HepG2 (cell line): ENCODE data around the gene STX10. TPM values are rescaled to one million over a fixed set of nuclear protein-coding genes. Genes with fewer than 3 reads are reported as not detected.

Source experiments
- EEA1 ChIP-seq: sonication (generic); formaldehyde crosslinking; IDR thresholded peaks from 2 replicates; pipeline ENCODE4 v1.5.1; 2020; ENCODE audit warnings: mild to moderate bottlenecking, missing genetic modification reagents, borderline replicate concordance
- ELF3 ChIP-seq: IDR thresholded peaks from 2 replicates; pipeline ENCODE4 v1.6.1; 2016; ENCODE audit warnings: missing genetic modification reagents, missing compliant biosample characterization
- FOXP4 ChIP-seq: sonication (generic); formaldehyde crosslinking; IDR thresholded peaks from 2 replicates; pipeline ENCODE4 v1.4.0; 2020; ENCODE audit warnings: missing genetic modification reagents
- HNF4A ChIP-seq: sonication (generic); formaldehyde crosslinking; IDR thresholded peaks from 2 replicates; pipeline ENCODE4 v1.4.0; 2020; ENCODE audit warnings: missing genetic modification reagents
- KLF15 ChIP-seq: sonication (generic); formaldehyde crosslinking; IDR thresholded peaks from 2 replicates; pipeline ENCODE4 v1.8.1; 2023; ENCODE audit warnings: borderline replicate concordance, mild to moderate bottlenecking, inconsistent platforms, missing genetic modification reagents, mixed read lengths
- MYNN ChIP-seq: sonication (generic); formaldehyde crosslinking; IDR thresholded peaks from 2 replicates; pipeline ENCODE4 v1.4.0; 2020; ENCODE audit warnings: mild to moderate bottlenecking, low read depth, missing genetic modification reagents
- TFAP4 ChIP-seq: sonication (generic); IDR thresholded peaks from 2 replicates; pipeline ENCODE4 v1.6.1; 2016; ENCODE audit warnings: low read depth, borderline replicate concordance
- TMF1 ChIP-seq: sonication (generic); formaldehyde crosslinking; IDR thresholded peaks from 2 replicates; pipeline ENCODE4 v1.8.1; 2022; ENCODE audit warnings: low read depth, missing genetic modification reagents
- TSC22D2 ChIP-seq: sonication (generic); formaldehyde crosslinking; IDR thresholded peaks from 2 replicates; pipeline ENCODE4 v1.5.1; 2020; ENCODE audit warnings: missing genetic modification reagents, mild to moderate bottlenecking, borderline replicate concordance
- ZBTB7B ChIP-seq: sonication (generic); formaldehyde crosslinking; IDR thresholded peaks from 2 replicates; pipeline ENCODE4 v1.4.0; 2020; ENCODE audit warnings: missing genetic modification reagents
- ZNF556 ChIP-seq: sonication (generic); formaldehyde crosslinking; IDR thresholded peaks from 2 replicates; pipeline ENCODE4 v1.4.0; 2020; ENCODE audit warnings: mild to moderate bottlenecking, missing genetic modification reagents, borderline replicate concordance
- ZNF75D ChIP-seq: sonication (generic); formaldehyde crosslinking; IDR thresholded peaks from 2 replicates; pipeline ENCODE4 v1.8.1; 2023; ENCODE audit warnings: missing genetic modification reagents, mild to moderate bottlenecking, borderline replicate concordance
- polyA plus RNA-seq, 8 experiments: library from polyadenylated mRNA; depleted of rRNA in 3 of 8; stranded (reverse) in 7 of 8; unstranded in 1 of 8; fragments of >200 nt; fragmentation: Illumina TruSeq in 4 of 8; extraction: Trizol in 4 of 8; gene quantifications; 2 replicates each; pipeline versions ENCODE4 v1.2.1 to v1.2.3, GENCODE V29; 2011 to 2016; ENCODE audit warnings: low read depth in 4 of 8, missing spikeins in 1 of 8, mixed read lengths in 1 of 8; ENCODE audit not compliant: insufficient read depth in 1 of 8
- total RNA-seq, 5 experiments: library from RNA; depleted of rRNA; stranded (reverse); fragments of >200 nt; fragmentation: Illumina TruSeq; extraction: Trizol; gene quantifications; 2 replicates each; pipeline ENCODE4 v1.2.3, GENCODE V29; 2016; ENCODE audit warnings: low read depth in 1 of 5
- TF ChIP-seq, protein P1 (sequence below): sonication (generic); formaldehyde crosslinking; IDR thresholded peaks from 2 replicates; pipeline ENCODE4 v1.4.0; 2020; ENCODE audit warnings: low read depth, missing genetic modification reagents
- TF ChIP-seq, protein P2 (sequence below): sonication (generic); formaldehyde crosslinking; IDR thresholded peaks from 2 replicates; pipeline ENCODE4 v1.4.0; 2020; ENCODE audit warnings: mild to moderate bottlenecking, missing genetic modification reagents, borderline replicate concordance

STX10 gene
- total and polyA plus RNA-seq, 2 of the 13 experiments (the other 11 are each of a cell fraction or from before 2014, with no cell fraction given) = 47.9 to 66.4 TPM

GRCh38 chr19:13095934-13096927 is 53.9 kb downstream of the STX10 start (continued):
- TF ChIP-seq EEA1 (CRISPR knock-in tag) = no peak
- TF ChIP-seq ZNF75D (CRISPR knock-in tag) = no peak
- TF ChIP-seq, protein P1, sequence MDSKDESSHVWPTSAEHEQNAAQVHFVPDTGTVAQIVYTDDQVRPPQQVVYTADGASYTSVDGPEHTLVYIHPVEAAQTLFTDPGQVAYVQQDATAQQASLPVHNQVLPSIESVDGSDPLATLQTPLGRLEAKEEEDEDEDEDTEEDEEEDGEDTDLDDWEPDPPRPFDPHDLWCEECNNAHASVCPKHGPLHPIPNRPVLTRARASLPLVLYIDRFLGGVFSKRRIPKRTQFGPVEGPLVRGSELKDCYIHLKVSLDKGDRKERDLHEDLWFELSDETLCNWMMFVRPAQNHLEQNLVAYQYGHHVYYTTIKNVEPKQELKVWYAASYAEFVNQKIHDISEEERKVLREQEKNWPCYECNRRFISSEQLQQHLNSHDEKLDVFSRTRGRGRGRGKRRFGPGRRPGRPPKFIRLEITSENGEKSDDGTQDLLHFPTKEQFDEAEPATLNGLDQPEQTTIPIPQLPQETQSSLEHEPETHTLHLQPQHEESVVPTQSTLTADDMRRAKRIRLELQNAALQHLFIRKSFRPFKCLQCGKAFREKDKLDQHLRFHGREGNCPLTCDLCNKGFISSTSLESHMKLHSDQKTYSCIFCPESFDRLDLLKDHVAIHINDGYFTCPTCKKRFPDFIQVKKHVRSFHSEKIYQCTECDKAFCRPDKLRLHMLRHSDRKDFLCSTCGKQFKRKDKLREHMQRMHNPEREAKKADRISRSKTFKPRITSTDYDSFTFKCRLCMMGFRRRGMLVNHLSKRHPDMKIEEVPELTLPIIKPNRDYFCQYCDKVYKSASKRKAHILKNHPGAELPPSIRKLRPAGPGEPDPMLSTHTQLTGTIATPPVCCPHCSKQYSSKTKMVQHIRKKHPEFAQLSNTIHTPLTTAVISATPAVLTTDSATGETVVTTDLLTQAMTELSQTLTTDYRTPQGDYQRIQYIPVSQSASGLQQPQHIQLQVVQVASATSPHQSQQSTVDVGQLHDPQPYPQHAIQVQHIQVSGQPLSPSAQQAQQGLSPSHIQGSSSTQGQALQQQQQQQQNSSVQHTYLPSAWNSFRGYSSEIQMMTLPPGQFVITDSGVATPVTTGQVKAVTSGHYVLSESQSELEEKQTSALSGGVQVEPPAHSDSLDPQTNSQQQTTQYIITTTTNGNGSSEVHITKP (CRISPR knock-in tag) = no peak
- no peak for TF ChIP-seq TSC22D2
- TF ChIP-seq ELF3 (CRISPR knock-in tag) = 0 out of 2 replicates have a peak, but pooled peaks have one; percentile 20
- no peak for TF ChIP-seq MYNN (CRISPR knock-in tag)
- TF ChIP-seq TMF1 (CRISPR knock-in tag) = no peak
- TF ChIP-seq KLF15 (CRISPR knock-in tag) = no peak
- TF ChIP-seq HNF4A = no peak; the same call in none of the 2 replicates
- TF ChIP-seq ZBTB7B (CRISPR knock-in tag) = no peak
- peak; percentile 54; the same call in 1 of the 2 replicates for TF ChIP-seq TFAP4
- TF ChIP-seq ZNF556 (CRISPR knock-in tag) = no peak
- no peak; the same call in 1 of the 2 replicates for TF ChIP-seq FOXP4 (CRISPR knock-in tag)
- TF ChIP-seq, protein P2, sequence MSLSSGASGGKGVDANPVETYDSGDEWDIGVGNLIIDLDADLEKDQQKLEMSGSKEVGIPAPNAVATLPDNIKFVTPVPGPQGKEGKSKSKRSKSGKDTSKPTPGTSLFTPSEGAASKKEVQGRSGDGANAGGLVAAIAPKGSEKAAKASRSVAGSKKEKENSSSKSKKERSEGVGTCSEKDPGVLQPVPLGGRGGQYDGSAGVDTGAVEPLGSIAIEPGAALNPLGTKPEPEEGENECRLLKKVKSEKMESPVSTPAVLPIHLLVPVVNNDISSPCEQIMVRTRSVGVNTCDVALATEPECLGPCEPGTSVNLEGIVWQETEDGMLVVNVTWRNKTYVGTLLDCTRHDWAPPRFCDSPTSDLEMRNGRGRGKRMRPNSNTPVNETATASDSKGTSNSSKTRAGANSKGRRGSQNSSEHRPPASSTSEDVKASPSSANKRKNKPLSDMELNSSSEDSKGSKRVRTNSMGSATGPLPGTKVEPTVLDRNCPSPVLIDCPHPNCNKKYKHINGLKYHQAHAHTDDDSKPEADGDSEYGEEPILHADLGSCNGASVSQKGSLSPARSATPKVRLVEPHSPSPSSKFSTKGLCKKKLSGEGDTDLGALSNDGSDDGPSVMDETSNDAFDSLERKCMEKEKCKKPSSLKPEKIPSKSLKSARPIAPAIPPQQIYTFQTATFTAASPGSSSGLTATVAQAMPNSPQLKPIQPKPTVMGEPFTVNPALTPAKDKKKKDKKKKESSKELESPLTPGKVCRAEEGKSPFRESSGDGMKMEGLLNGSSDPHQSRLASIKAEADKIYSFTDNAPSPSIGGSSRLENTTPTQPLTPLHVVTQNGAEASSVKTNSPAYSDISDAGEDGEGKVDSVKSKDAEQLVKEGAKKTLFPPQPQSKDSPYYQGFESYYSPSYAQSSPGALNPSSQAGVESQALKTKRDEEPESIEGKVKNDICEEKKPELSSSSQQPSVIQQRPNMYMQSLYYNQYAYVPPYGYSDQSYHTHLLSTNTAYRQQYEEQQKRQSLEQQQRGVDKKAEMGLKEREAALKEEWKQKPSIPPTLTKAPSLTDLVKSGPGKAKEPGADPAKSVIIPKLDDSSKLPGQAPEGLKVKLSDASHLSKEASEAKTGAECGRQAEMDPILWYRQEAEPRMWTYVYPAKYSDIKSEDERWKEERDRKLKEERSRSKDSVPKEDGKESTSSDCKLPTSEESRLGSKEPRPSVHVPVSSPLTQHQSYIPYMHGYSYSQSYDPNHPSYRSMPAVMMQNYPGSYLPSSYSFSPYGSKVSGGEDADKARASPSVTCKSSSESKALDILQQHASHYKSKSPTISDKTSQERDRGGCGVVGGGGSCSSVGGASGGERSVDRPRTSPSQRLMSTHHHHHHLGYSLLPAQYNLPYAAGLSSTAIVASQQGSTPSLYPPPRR (CRISPR knock-in tag) = no peak
